Peyer's patch (tissue), 4 donors: Measurements from ENCODE around the gene DBNDD1. TPM values are rescaled to one million over a fixed set of nuclear protein-coding genes. Genes with fewer than 3 reads are reported as not detected.

ENCODE experiments used
- DNase-seq, 3 donors: peaks; one replicate each; pipeline ENCODE4 v3.0.0-alpha.2; 2017 to 2019
- H3K27ac ChIP-seq, 4 donors: fragments of 200-600 bp; sonication (generic); one replicate each; pipeline ENCODE4 v1.5.1; 2016 to 2019
- H3K27me3 ChIP-seq, 2 donors: fragments of 200-600 bp; sonication (generic); one replicate each; pipeline ENCODE4 v1.5.1; 2019
- H3K36me3 ChIP-seq, 3 donors: fragments of 200-600 bp; sonication (generic); one replicate each; pipeline ENCODE4 v1.5.1; 2016 to 2019
- H3K4me1 ChIP-seq, 4 donors: fragments of 200-600 bp; sonication (generic); one replicate each; pipeline ENCODE4 v1.5.1; 2016 to 2019
- H3K4me3 ChIP-seq, 4 donors: fragments of 200-600 bp; sonication (generic); 1 replicate in 3 of 4; 2 replicates in 1 of 4; pipeline ENCODE4 v1.5.1; 2016 to 2019; ENCODE audit warnings: mild to moderate bottlenecking in 1 of 4
- H3K9me3 ChIP-seq, 4 donors: fragments of 200-600 bp; sonication (generic); one replicate each; pipeline ENCODE4 v1.5.1; 2016 to 2019; ENCODE audit warnings: mild to moderate bottlenecking in 1 of 4
- CTCF ChIP-seq, 6 experiments: fragments of 450-650 bp in 4 of 6; fragments of 200-600 bp in 2 of 6; sonication (generic) in 1 of 6; IDR thresholded peaks; one replicate each; pipeline ENCODE4 v1.5.1; 2017 to 2019; ENCODE audit warnings: antibody characterized with exemption in 6 of 6, mild to moderate bottlenecking in 3 of 6, moderate library complexity in 1 of 6
- POLR2A ChIP-seq, 2 donors: fragments of 450-650 bp; IDR thresholded peaks; one replicate each; pipeline ENCODE4 v1.5.1; 2017; ENCODE audit warnings: antibody characterized with exemption in 2 of 2, mild to moderate bottlenecking in 2 of 2, moderate library complexity in 2 of 2
- total RNA-seq, 4 donors: library from RNA; depleted of rRNA; stranded (reverse); fragments of >200 nt; gene quantifications; one replicate each; pipeline ENCODE4 v1.1.0, GENCODE V29; 2016

DBNDD1 gene
- total RNA-seq, 4 donors from 2014 or later = 1.9 to 12.3 (median 6.1) TPM

- peak in 1 of 3 donors; percentile 51 for DNase-seq
- Histone ChIP-seq H3K27me3 (no peaks in the 10 kb centered on the region), H3K4me3 (no peak overlapping the region), H3K9me3 (no peaks in the 10 kb centered on the region), H3K4me1 (peaks cover 0 to 14% (median 10%) of the 10 kb centered on the region in 4 donors), H3K36me3 (no peaks in the 10 kb centered on the region), H3K27ac (no peak overlapping the region)
- TF ChIP-seq POLR2A (IDR thresholded peaks at IDR 0.05) (no peak), CTCF (IDR thresholded peaks at IDR 0.05) (no peak)
These were observed 6.1 kb downstream of the DBNDD1 start for GRCh38 chr16:90012991-90013745.

GRCh38 chr16:90011908-90012501 is 7.3 kb downstream of the DBNDD1 start:
- Histone ChIP-seq H3K4me3 (no peak overlapping the region), H3K4me1 (peaks cover 0 to 14% (median 10%) of the 10 kb centered on the region in 4 donors), H3K27me3 (no peaks in the 10 kb centered on the region), H3K36me3 (no peaks in the 10 kb centered on the region), H3K9me3 (no peaks in the 10 kb centered on the region), H3K27ac (no peak overlapping the region)
- TF ChIP-seq CTCF (IDR thresholded peaks at IDR 0.05) (no peak), POLR2A (IDR thresholded peaks at IDR 0.05) (no peak)
- DNase-seq = no peak

- no peak for DNase-seq
- peaks cover 0 to 14% (median 10%) of the 10 kb centered on the region in 4 donors for H3K4me1 ChIP-seq
- TF ChIP-seq POLR2A (IDR thresholded peaks at IDR 0.05) = no peak
- TF ChIP-seq CTCF (IDR thresholded peaks at IDR 0.05) = no peak
- H3K36me3 ChIP-seq = no peaks in the 10 kb centered on the region
- H3K9me3 ChIP-seq = no peaks in the 10 kb centered on the region
- H3K27ac ChIP-seq = no peak overlapping the region
- H3K27me3 ChIP-seq = no peaks in the 10 kb centered on the region
- H3K4me3 ChIP-seq = no peak overlapping the region
These were observed 7.8 kb downstream of the DBNDD1 start for GRCh38 chr16:90011508-90011819.

GRCh38 chr16:90010676-90011507 is 8.4 kb downstream of the DBNDD1 start:
- H3K36me3 ChIP-seq = no peaks in the 10 kb centered on the region
- H3K4me1 ChIP-seq = peaks cover 0 to 14% (median 10%) of the 10 kb centered on the region in 4 donors
- no peaks in the 10 kb centered on the region for H3K27me3 ChIP-seq
- H3K9me3 ChIP-seq = no peaks in the 10 kb centered on the region
- no peak overlapping the region for H3K27ac ChIP-seq
- no peak for DNase-seq
- H3K4me3 ChIP-seq = no peak overlapping the region
- TF ChIP-seq CTCF (IDR thresholded peaks at IDR 0.05) = no peak
- no peak for TF ChIP-seq POLR2A (IDR thresholded peaks at IDR 0.05)

- no peak for TF ChIP-seq CTCF (IDR thresholded peaks at IDR 0.05)
- no peak for TF ChIP-seq POLR2A (IDR thresholded peaks at IDR 0.05)
- Histone ChIP-seq H3K27ac (peak overlapping the region in 1 of 4 donors; percentile 48), H3K27me3 (no peaks in the 10 kb centered on the region), H3K9me3 (no peaks in the 10 kb centered on the region), H3K4me3 (peak overlapping the region in 1 of 4 donors; percentile 23), H3K4me1 (peaks cover 0 to 14% (median 10%) of the 10 kb centered on the region in 4 donors), H3K36me3 (no peaks in the 10 kb centered on the region)
- no peak for DNase-seq
These were observed 9.9 kb downstream of the DBNDD1 start for GRCh38 chr16:90009172-90009899.
